ENCODE measurements around the gene TFPI.

- TF ChIP-seq CTCF (IDR thresholded peaks at IDR 0.05; ENCODE audit: borderline replicate concordance, extremely low read depth, low read length, poor library complexity, severe bottlenecking) (no peak), EZH2 (IDR thresholded peaks at IDR 0.05; ENCODE audit: borderline replicate concordance, low read depth, low read length, severe bottlenecking) (no peak)
Observed at GRCh38 chr2:187550857-187551256, 3.4 kb downstream of the TFPI start.

Measured in DND-41 (cell line).